Frontal cortex (tissue), 4 donors: ENCODE data around the gene JDP2. TPM values are rescaled to one million over a fixed set of nuclear protein-coding genes. Genes with fewer than 3 reads are reported as not detected.
"Not testable (repeated sequence)": the region's sequence is repeated elsewhere in the genome, so short reads cannot be mapped to it uniquely, and the experiment has no call there.

Experiments
- DNase-seq, 2 donors: peaks; one replicate each; pipeline ENCODE4 v3.0.0; 2012; ENCODE audit warnings: low spot score in 2 of 2
- FAIRE-seq: peaks from 2 replicates; lab custom pipeline; 2012; peaks lifted over from hg19 to GRCh38; lab: Jason Lieb, UNC
- total RNA-seq: library from RNA; depleted of rRNA; stranded (reverse); fragments of >200 nt; gene quantifications from one replicate; pipeline ENCODE4 v1.2.3, GENCODE V29; 2014
- donor health status: control.
- donor health status: control.
- donor health status: control.

The JDP2 gene, protein sequence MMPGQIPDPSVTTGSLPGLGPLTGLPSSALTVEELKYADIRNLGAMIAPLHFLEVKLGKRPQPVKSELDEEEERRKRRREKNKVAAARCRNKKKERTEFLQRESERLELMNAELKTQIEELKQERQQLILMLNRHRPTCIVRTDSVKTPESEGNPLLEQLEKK
- 5.3 TPM for total RNA-seq

DNA sequence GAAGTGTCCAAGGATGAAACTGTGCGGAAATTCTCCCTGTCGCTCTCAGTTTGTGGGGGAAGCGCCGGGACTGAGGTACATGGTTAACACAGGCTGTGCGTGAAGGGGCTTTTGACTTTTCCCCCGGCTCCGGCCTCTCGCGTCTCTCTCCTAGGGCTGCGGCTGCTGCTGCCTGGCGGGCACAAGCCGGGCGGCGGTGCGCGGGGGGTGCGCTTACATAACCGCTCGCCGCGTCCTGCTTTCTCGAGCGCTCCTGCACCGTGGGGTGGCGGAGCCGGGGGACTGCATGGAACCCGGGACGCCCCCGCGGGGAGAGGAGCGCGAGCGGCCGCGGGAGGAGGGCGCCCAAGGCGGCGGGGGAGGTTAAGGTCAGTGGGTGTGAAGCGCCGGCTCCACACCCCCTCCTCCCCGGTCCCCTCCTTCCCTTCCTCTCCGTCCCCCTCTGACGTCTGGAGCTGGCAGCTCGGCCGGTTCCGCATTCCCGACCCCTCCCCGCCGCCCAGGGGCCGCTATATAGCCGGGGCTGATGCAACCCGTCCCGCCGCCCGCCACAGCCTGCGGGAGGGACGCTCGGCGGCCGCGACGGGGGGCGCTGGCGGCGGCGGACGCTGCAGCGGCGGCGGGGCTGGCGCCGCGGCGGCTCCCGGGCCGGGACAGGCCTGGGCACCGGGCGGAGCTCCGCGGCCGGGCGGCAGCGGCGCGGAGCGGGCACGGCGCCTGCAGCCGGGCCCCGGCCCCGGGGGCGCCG is at the start of gene JDP2:
Gene JDP2 (plus strand): TSS at position 541 of the 748 bp plus-strand sequence. CDS start 9,899 bp downstream, outside the sequence.
- FAIRE-seq = no peak
- peak; percentile 88 for DNase-seq

GRCh38 chr14:75379246-75379929 is 48.4 kb upstream of the JDP2 start:
- no peak for DNase-seq
- no peak for FAIRE-seq

DNA sequence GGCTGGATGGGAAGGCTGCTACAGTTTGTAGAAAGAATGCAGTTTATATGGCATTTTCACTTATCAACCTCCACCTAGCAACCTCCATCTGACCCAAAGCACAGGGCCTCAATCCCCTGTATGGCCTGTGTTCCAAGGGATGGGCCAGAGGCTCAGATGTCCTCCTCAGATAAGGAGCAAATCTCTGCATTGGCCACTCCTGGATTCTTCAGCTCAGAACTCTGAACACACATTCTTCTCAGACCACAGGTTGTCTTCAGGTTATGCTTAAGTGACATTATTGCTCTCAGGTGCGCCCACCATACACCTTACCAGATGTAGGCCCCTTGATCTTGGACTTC is 47.9 kb upstream of the JDP2 start:
- FAIRE-seq = no peak

GRCh38 chr14:75380656-75381055 is 47.2 kb upstream of the JDP2 start:
- no peak for FAIRE-seq
- DNase-seq = no peak

More for the DNA sequence above, 47.9 kb upstream of the JDP2 start:
- no peak for DNase-seq

- DNase-seq (no peak), FAIRE-seq (no peak)
Measured at GRCh38 chr14:75381642-75382041, 46.2 kb upstream of the JDP2 start.

GRCh38 chr14:75383219-75383618 is 44.6 kb upstream of the JDP2 start:
- DNase-seq, FAIRE-seq: not testable (repeated sequence)

DNA sequence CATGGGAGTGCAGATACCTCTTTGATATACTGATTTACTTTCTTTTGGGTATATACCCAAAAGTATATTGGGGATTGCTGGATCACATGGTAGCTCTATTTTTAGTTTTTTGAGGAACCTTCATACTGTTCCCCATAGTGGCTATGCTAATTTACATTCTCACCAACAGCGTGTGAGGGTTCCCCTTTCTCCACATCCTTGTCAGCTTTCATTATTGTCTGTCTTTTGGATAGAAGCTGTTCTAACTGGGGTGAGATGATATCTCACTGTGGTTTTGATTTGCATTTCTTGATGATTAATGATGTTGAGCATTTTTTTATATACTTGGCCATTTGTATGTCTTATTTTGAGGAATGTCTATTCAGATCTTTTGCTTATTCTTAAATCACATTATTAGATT is 44.1 kb upstream of the JDP2 start:
- no peak for FAIRE-seq

GRCh38 chr14:75389679-75390078 is 38.1 kb upstream of the JDP2 start:
- DNase-seq (no peak), FAIRE-seq (no peak)

More for the DNA sequence above, 44.1 kb upstream of the JDP2 start:
- DNase-seq = no peak

- DNase-seq (no peak), FAIRE-seq (no peak)
Measured at GRCh38 chr14:75390183-75390582, 37.6 kb upstream of the JDP2 start.

DNA sequence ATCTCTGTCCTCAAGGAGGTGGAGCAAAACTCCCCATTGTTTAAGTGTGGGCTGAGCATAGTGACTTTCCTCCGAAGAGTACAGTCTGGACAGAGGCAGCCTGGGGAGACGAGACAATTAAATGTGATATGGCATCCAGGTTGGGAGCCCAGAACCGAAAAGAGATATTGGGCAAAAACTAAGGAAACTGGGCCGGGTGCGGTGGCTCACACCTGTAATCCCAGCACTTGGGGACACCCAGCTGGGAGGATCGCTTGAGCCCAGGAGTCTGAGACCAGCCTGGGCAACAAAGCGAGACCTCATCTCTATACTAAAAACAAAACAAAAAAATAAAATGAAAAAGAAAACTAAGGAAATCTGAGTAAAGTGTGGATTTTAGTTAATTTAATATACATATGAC is 35.9 kb upstream of the JDP2 start:
- FAIRE-seq (peak; percentile 49), DNase-seq (no peak)

DNA sequence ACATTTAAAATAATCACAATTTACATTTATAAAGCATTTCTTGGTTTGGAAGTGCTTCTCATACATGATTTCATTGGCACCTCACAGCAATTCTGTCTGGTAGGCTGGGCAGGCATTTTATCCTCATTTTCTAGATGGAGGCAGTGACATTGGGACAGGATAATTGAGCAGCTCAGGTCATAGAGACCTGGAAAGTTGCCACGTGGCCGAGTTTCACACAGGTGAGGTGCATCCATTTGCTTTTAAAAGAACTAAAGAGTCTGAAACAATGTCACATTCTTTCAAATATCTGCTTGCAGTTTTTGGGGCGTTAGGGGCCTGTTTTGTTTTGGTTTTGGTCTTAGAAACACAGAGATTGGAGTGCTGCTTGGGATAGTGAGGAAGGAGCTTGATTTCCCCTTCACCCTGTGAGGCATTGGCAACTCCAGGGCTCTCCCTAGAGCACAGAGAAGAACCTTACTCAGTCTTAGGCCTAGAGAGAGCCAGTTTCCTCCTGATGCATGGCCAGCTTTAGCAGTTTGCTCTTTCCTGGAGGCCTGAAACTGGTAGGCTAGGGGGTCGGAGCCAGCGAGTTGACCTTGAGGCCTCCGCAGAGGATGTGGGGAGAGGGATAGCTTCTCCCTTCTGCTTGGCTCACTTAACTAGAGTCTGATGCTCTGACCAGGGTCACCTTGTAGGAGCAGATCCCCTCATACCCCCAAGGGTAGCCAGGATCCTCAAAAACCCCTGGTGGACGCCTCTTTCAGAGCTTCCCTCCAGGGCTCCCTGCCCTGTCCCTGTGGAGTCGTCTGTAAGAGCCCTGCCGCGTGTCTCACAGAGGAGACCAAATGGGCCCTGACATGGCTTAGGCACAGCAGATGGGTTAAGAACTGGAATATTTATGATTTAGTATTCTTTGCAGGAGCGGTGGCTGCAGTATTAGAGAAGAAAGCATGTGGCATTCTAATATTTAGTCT is 34.9 kb upstream of the JDP2 start:
- FAIRE-seq (no peak), DNase-seq (no peak)

GRCh38 chr14:75393794-75394193 is 34.0 kb upstream of the JDP2 start:
- FAIRE-seq = no peak
- DNase-seq = no peak

- FAIRE-seq = no peak
- no peak for DNase-seq
Measured at GRCh38 chr14:75395862-75396261, 32.0 kb upstream of the JDP2 start.

GRCh38 chr14:75399321-75399720 is 28.5 kb upstream of the JDP2 start:
- DNase-seq (no peak), FAIRE-seq (no peak)

GRCh38 chr14:75399843-75400775 is 27.7 kb upstream of the JDP2 start:
- FAIRE-seq = no peak

GRCh38 chr14:75401361-75401760 is 26.5 kb upstream of the JDP2 start:
- FAIRE-seq (no peak), DNase-seq (no peak)

More at GRCh38 chr14:75399843-75400775, 27.7 kb upstream of the JDP2 start:
- DNase-seq = peak in 1 of 2 donors; percentile 65

DNA sequence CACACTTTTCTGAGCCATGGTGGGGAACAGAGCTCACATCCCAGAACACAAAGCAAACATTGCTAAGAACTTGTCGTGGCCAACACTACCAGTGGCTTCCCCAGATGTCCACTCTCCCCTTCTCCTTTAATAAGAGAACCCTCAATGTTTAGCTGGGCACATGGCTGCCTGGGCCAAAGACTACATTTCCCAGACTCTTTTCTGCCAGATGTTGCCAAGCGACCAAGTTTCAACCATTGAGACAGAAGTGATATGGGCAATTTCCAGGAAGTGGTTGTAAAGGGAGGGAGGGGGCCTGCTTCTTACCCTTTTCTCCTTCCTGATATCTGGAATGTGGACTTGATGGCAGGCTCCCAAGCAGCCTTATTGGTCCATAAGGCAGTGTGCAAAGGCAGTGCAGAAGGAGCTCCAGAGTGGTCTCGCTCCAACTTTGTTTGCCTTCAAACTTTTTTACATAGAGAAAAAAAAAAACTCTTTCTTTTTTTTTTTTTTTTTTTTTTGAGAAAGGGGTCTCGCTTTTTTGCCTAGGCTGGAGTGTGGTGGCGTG is 24.9 kb upstream of the JDP2 start:
- DNase-seq (no peak), FAIRE-seq (no peak)

DNA sequence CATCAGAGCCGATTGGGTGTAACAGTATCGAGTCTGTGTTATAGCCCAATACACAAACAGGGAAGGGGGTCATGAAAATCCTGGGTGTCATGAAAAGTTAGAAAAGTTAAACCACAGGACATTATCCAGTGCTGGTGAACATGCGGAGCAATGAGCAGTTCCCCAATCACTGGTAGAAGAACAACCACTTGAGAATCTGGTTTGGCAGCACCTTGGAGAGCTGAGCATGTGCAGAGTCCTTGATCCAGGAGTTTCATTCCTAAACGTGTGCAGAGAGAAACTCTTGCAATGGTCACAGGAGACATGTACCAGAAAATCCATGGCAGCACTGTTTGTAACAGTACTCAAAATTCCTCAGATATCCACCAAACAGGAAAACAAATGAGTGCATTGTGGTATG is 23.0 kb upstream of the JDP2 start:
- DNase-seq (no peak), FAIRE-seq (no peak)

GRCh38 chr14:75406102-75406501 is 21.7 kb upstream of the JDP2 start:
- DNase-seq = no peak
- FAIRE-seq = no peak
